GM23338 (cell line): ENCODE measurements around the gene PLXNC1. TPM values are rescaled to one million over a fixed set of nuclear protein-coding genes. Genes with fewer than 3 reads are reported as not detected.
A peak's percentile ranks its signal among the peaks of the same experiment; 100 is the strongest.

Experiments
- ATAC-seq: fragments of 200-7000 bp; cut with Tn5 transposase; 3 replicates; pipeline ENCODE4 v1.9.1; 2020
- DNase-seq: peaks from one replicate; pipeline ENCODE4 v3.0.0-alpha.2; 2015; ENCODE audit warnings: low spot score
- H2AFZ ChIP-seq: fragments of 200-600 bp; sonication (generic); 2 replicates; pipeline ENCODE4 v1.8.0; 2016; ENCODE audit warnings: antibody characterized with exemption, mild to moderate bottlenecking, moderate library complexity
- H3F3A ChIP-seq: fragments of 200-600 bp; sonication (generic); replicated peaks from 2 replicates; pipeline ENCODE4 v1.8.0; 2017; ENCODE audit warnings: antibody characterized with exemption, mixed run types, low read depth
- H3K27ac ChIP-seq: fragments of 200-600 bp; sonication (generic); 2 replicates; pipeline ENCODE4 v1.6.1; 2016; ENCODE audit warnings: low read depth
- H3K27me3 ChIP-seq: fragments of 200-600 bp; sonication (generic); 2 replicates; pipeline ENCODE4 v1.8.0; 2016; ENCODE audit warnings: mild to moderate bottlenecking, mixed run types, moderate library complexity; ENCODE audit not compliant: insufficient read depth
- H3K36me3 ChIP-seq: fragments of 200-600 bp; sonication (generic); 2 replicates; pipeline ENCODE4 v1.8.0; 2016; ENCODE audit warnings: mild to moderate bottlenecking; ENCODE audit not compliant: insufficient read depth
- H3K4me1 ChIP-seq: fragments of 200-600 bp; sonication (generic); 2 replicates; pipeline ENCODE4 v1.8.0; 2016; ENCODE audit warnings: mild to moderate bottlenecking, moderate library complexity; ENCODE audit not compliant: insufficient read depth
- H3K4me2 ChIP-seq: fragments of 200-600 bp; sonication (generic); 2 replicates; pipeline ENCODE4 v1.7.1; 2017; ENCODE audit warnings: mixed run types
- H3K4me3 ChIP-seq: fragments of 200-600 bp; sonication (generic); 2 replicates; pipeline ENCODE4 v1.6.1; 2016; ENCODE audit warnings: mixed run types
- H3K79me2 ChIP-seq: fragments of 200-600 bp; sonication (generic); replicated peaks from 2 replicates; pipeline ENCODE4 v1.8.0; 2017; ENCODE audit warnings: mild to moderate bottlenecking; ENCODE audit not compliant: insufficient read depth
- H3K9me2 ChIP-seq: fragments of 200-600 bp; sonication (generic); 2 replicates; pipeline ENCODE4 v1.8.0; 2017; ENCODE audit not compliant: insufficient read depth
- H4K20me1 ChIP-seq: fragments of 200-600 bp; sonication (generic); replicated peaks from 2 replicates; pipeline ENCODE4 v1.8.0; 2017; ENCODE audit warnings: mild to moderate bottlenecking; ENCODE audit not compliant: insufficient read depth
- H3K27ac Mint-ChIP-seq: 2 replicates; pipeline ENCODE4 v1.8.0; 2020; ENCODE audit warnings: inconsistent platforms, mild to moderate bottlenecking, moderate library complexity, mixed read lengths
- H3K27me3 Mint-ChIP-seq: 3 replicates; pipeline ENCODE4 v1.8.0; 2022; ENCODE audit warnings: low read depth, mild to moderate bottlenecking, moderate library complexity, mixed read lengths, inconsistent platforms; ENCODE audit not compliant: insufficient read depth, poor library complexity
- H3K36me3 Mint-ChIP-seq: 3 replicates; pipeline ENCODE4 v1.8.0; 2021; ENCODE audit warnings: low read depth, mild to moderate bottlenecking, inconsistent platforms, moderate library complexity, mixed read lengths
- H3K4me1 Mint-ChIP-seq: 3 replicates; pipeline ENCODE4 v1.8.0; 2020; ENCODE audit warnings: mild to moderate bottlenecking, inconsistent platforms, mixed read lengths
- H3K4me3 Mint-ChIP-seq: 3 replicates; pipeline ENCODE4 v1.8.0; 2021; ENCODE audit warnings: moderate library complexity, mild to moderate bottlenecking, inconsistent platforms, mixed read lengths
- H3K9me3 Mint-ChIP-seq: 3 replicates; pipeline ENCODE4 v1.8.0; 2020; ENCODE audit warnings: moderate library complexity, mild to moderate bottlenecking, inconsistent platforms, mixed read lengths
- NANOG ChIP-seq: IDR thresholded peaks from 2 replicates; pipeline ENCODE4 v1.6.1; 2016; ENCODE audit warnings: antibody characterized with exemption, borderline replicate concordance
- STAT1 ChIP-seq: IDR thresholded peaks from one replicate; pipeline ENCODE4 v1.6.1; 2016; ENCODE audit warnings: antibody characterized with exemption; ENCODE audit not compliant: unreplicated experiment
- polyA plus RNA-seq: library from polyadenylated mRNA; unstranded; fragments of >200 nt; fragmentation: Nextera tagmentation; extraction: Ambion mirVana; gene quantifications from 2 replicates; pipeline ENCODE4 v1.2.1, GENCODE V29; 2016
- total RNA-seq: library from RNA; depleted of rRNA; stranded (reverse); fragments of >200 nt; shearing (Covaris generic); gene quantifications from 2 replicates; pipeline ENCODE4 v1.2.3, GENCODE V29; 2014
- TF ChIP-seq, protein P1 (sequence below): IDR thresholded peaks from one replicate; pipeline ENCODE4 v1.6.1; 2018; ENCODE audit warnings: antibody characterized with exemption; ENCODE audit not compliant: unreplicated experiment
- TF ChIP-seq, protein P2 (sequence below): fragments of 250-450 bp; sonication (Bioruptor Pico); IDR thresholded peaks from 2 replicates; pipeline ENCODE4 v1.5.0; 2020; ENCODE audit warnings: mild to moderate bottlenecking, moderate library complexity

PLXNC1 gene
- total and polyA plus RNA-seq, 2 experiments from 2014 or later: 1.9 to 6.5 TPM

GRCh38 chr12:94304012-94304411 is 155.6 kb downstream of the PLXNC1 start:
- peaks cover 3% of the 10 kb centered on the region; the same call in 1 of the 2 replicates for H3K36me3 ChIP-seq
- peak overlapping the region; percentile 95 for H3K27ac ChIP-seq
- Mint-ChIP-seq H3K27me3 (no peaks in the 10 kb centered on the region), H3K36me3 (peaks cover 33% of the 10 kb centered on the region), H3K4me1 (peaks cover 43% of the 10 kb centered on the region), H3K27ac (no peak overlapping the region; the same call in 1 of the 2 replicates), H3K9me3 (no peaks in the 10 kb centered on the region), H3K4me3 (no peak overlapping the region)
- ATAC-seq: peak; percentile 31
- peaks cover 4% of the 10 kb centered on the region; the same call in 1 of the 2 replicates for H3F3A ChIP-seq
- DNase-seq: no peak
- H3K9me2 ChIP-seq: no peaks in the 10 kb centered on the region
- no peaks in the 10 kb centered on the region for H3K27me3 ChIP-seq
- H3K4me3 ChIP-seq: no peak overlapping the region
- H3K4me2 ChIP-seq: peak overlapping the region; percentile 17; the same call in 1 of the 2 replicates
- H3K79me2 ChIP-seq: no peaks in the 10 kb centered on the region
- H4K20me1 ChIP-seq: no peaks in the 10 kb centered on the region
- H2AFZ ChIP-seq: no peak overlapping the region
- peaks cover 33% of the 10 kb centered on the region for H3K4me1 ChIP-seq
- TF ChIP-seq STAT1 (no peak), NANOG (no peak)
- TF ChIP-seq, protein P1, sequence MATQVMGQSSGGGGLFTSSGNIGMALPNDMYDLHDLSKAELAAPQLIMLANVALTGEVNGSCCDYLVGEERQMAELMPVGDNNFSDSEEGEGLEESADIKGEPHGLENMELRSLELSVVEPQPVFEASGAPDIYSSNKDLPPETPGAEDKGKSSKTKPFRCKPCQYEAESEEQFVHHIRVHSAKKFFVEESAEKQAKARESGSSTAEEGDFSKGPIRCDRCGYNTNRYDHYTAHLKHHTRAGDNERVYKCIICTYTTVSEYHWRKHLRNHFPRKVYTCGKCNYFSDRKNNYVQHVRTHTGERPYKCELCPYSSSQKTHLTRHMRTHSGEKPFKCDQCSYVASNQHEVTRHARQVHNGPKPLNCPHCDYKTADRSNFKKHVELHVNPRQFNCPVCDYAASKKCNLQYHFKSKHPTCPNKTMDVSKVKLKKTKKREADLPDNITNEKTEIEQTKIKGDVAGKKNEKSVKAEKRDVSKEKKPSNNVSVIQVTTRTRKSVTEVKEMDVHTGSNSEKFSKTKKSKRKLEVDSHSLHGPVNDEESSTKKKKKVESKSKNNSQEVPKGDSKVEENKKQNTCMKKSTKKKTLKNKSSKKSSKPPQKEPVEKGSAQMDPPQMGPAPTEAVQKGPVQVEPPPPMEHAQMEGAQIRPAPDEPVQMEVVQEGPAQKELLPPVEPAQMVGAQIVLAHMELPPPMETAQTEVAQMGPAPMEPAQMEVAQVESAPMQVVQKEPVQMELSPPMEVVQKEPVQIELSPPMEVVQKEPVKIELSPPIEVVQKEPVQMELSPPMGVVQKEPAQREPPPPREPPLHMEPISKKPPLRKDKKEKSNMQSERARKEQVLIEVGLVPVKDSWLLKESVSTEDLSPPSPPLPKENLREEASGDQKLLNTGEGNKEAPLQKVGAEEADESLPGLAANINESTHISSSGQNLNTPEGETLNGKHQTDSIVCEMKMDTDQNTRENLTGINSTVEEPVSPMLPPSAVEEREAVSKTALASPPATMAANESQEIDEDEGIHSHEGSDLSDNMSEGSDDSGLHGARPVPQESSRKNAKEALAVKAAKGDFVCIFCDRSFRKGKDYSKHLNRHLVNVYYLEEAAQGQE: no peak
- TF ChIP-seq, protein P2, sequence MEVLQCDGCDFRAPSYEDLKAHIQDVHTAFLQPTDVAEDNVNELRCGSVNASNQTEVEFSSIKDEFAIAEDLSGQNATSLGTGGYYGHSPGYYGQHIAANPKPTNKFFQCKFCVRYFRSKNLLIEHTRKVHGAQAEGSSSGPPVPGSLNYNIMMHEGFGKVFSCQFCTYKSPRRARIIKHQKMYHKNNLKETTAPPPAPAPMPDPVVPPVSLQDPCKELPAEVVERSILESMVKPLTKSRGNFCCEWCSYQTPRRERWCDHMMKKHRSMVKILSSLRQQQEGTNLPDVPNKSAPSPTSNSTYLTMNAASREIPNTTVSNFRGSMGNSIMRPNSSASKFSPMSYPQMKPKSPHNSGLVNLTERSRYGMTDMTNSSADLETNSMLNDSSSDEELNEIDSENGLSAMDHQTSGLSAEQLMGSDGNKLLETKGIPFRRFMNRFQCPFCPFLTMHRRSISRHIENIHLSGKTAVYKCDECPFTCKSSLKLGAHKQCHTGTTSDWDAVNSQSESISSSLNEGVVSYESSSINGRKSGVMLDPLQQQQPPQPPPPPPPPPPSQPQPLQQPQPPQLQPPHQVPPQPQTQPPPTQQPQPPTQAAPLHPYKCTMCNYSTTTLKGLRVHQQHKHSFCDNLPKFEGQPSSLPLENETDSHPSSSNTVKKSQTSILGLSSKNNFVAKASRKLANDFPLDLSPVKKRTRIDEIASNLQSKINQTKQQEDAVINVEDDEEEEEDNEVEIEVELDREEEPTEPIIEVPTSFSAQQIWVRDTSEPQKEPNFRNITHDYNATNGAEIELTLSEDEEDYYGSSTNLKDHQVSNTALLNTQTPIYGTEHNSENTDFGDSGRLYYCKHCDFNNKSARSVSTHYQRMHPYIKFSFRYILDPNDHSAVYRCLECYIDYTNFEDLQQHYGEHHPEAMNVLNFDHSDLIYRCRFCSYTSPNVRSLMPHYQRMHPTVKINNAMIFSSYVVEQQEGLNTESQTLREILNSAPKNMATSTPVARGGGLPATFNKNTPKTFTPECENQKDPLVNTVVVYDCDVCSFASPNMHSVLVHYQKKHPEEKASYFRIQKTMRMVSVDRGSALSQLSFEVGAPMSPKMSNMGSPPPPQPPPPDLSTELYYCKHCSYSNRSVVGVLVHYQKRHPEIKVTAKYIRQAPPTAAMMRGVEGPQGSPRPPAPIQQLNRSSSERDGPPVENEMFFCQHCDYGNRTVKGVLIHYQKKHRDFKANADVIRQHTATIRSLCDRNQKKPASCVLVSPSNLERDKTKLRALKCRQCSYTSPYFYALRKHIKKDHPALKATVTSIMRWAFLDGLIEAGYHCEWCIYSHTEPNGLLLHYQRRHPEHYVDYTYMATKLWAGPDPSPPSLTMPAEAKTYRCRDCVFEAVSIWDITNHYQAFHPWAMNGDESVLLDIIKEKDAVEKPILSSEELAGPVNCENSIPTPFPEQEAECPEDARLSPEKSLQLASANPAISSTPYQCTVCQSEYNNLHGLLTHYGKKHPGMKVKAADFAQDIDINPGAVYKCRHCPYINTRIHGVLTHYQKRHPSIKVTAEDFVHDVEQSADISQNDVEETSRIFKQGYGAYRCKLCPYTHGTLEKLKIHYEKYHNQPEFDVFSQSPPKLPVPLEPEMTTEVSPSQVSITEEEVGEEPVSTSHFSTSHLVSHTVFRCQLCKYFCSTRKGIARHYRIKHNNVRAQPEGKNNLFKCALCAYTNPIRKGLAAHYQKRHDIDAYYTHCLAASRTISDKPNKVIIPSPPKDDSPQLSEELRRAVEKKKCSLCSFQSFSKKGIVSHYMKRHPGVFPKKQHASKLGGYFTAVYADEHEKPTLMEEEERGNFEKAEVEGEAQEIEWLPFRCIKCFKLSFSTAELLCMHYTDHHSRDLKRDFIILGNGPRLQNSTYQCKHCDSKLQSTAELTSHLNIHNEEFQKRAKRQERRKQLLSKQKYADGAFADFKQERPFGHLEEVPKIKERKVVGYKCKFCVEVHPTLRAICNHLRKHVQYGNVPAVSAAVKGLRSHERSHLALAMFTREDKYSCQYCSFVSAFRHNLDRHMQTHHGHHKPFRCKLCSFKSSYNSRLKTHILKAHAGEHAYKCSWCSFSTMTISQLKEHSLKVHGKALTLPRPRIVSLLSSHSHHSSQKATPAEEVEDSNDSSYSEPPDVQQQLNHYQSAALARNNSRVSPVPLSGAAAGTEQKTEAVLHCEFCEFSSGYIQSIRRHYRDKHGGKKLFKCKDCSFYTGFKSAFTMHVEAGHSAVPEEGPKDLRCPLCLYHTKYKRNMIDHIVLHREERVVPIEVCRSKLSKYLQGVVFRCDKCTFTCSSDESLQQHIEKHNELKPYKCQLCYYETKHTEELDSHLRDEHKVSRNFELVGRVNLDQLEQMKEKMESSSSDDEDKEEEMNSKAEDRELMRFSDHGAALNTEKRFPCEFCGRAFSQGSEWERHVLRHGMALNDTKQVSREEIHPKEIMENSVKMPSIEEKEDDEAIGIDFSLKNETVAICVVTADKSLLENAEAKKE (CRISPR knock-in tag): no peak
